Measurements from ENCODE around the gene RHEBL1. TPM values are rescaled to one million over a fixed set of nuclear protein-coding genes. Genes with fewer than 3 reads are reported as not detected.

Gene RHEBL1, protein sequence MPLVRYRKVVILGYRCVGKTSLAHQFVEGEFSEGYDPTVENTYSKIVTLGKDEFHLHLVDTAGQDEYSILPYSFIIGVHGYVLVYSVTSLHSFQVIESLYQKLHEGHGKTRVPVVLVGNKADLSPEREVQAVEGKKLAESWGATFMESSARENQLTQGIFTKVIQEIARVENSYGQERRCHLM
- total RNA-seq (2014; rRNA removed; shearing (Covaris generic)), result 5.1 and 5.2 TPM in 2 replicates
- polyA plus RNA-seq (2015; cell fraction: cytosol; rRNA removed), result 4.6 and 6.0 TPM in 2 replicates
- polyA plus RNA-seq (2015; cell fraction: nucleus; rRNA removed), result 6.6 and 8.1 TPM in 2 replicates

DNA sequence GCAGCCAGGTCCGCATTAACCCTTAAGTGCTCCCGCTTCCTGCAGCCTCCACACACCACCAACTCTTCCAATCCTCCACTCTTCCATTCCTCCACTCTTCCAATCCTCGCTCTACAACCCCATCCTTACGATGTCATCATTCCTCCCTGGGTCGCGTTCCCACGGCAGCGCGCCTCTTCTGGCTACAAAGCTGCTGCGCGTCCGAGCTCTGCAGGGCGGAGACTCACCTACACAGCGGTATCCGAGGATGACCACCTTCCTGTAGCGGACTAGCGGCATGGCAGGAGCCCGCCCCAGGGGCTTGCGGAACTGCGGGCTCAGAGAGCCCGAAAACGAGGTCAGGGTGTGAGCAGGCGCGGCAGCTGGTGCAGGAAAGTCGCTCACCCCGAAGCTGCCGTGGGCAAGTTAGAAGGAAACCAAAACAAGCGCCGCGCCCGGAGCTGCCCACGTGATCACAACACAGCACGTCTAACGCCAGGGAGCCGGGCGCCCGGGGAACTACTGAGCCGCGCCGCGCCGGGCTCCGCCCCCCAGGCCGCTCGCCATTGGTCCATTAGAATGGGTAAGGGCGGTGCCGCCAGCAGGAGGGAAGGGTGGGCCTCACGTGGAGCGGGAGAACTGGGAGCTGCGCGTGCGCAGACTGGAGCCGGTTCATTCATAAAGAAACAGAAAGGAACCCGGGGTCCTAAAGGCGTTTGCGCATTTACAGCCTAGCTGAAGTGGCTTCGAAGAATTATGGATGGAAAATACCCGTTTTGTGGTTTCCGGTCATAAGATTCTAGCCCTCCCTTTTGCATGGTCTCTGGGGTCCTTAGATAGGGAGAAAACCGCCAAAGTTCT is at the start of gene RHEBL1:
Gene RHEBL1 (minus strand): TSS at position 473 of the 840 bp plus-strand sequence. CDS start 194 bp downstream, at position 279.
- DNase-seq (ENCODE audit: low read depth), result peak; percentile 98

DNA sequence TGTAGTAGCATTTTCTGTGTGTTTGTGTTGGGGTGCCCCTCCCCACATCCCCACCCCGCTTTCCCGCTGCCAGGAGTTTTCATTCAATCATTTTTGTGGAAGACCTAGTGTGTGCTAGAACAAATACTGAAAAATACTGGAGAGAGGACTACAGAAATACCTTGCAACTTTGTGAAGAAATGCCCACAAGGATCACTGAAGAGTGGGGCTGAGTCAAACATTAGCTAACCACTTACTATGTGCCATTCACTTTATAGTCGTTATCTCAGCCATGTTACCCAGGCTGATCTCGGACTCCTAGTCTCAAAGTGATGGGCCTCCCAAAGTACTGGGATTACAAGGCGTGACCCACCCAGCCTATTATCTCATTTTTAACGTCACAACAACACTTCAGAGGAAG is 41.4 kb upstream of the RHEBL1 start:
- DNase-seq (ENCODE audit: low read depth), result no peak

DNA sequence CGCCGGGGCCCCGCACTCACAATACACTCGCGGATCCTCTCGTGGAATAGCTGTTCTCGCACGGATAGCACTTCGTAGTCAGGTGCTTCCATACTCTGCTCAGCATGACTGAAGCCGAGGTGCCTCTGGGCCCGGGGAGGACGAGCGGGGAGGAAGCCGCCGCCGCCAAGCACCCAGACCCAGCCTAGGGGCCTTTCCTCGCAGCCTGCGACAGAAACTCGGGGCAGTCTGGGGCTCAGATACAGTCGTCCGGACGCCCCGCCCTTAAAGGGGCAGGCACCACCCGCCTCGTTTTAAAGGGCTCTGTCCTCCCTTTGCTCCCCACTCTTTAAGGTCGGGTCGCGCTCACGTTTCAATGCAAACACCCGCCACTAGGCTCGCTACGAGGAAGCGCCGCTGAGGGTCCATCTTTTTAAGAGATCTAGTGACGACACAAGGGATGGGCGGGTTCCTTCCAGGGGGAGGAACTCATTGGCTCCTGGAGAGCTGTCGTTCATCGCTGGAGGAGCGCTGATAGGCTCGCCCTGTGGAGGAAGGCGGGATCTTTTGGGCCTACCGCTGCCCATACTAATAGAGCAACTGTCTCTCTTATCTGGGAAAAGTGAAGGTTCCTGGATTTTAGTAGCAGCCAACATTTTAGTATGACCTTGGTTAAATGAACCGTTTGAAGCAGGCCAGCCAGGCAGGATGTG is 40.8 kb upstream of the RHEBL1 start, which contains the start of gene LMBR1L:
Gene LMBR1L (minus strand): TSS at position 384 of the 692 bp plus-strand sequence. CDS start 292 bp downstream, at position 92.
- peak; percentile 98 for DNase-seq (ENCODE audit: low read depth)

DNA sequence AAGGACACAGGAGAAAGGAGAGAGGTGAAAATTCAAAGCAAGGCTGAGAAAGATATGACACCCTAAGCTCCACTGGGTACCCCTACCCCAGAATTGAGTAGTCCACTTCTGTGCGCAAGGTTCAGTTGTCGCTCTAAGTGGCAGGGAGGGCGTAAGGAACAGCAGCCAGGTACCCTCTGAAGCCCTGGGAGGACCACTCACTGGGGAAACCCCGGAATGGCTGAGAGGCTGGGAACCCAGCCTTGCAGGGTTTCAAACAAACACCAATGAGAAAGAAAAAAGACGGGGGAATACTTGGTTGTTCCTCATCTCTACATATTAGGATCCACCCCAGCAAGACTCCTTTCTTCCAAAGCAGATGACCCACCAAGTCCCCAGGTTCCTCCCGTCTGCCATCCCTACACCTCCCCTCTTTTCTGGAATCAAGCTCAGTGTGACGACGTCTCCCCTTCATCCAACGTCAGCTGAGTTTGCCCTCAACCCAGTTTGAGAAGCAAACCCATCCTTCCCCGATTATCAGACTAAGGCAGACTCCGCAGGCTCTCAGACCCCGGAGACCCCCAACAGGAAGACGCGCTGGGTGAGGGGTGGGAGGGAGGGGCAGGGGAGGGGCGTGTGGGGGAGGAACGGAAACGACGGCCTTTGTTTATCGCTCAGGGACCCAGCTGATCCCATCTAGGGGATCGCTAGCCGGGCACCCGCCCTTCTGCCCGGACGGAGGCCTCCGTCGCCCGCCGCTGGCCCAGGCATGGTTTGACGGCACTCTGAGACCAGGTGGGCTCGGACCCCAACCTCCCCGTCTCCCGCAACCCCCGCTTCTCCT is 40.1 kb upstream of the RHEBL1 start:
- DNase-seq (ENCODE audit: low read depth), result no peak

DNA sequence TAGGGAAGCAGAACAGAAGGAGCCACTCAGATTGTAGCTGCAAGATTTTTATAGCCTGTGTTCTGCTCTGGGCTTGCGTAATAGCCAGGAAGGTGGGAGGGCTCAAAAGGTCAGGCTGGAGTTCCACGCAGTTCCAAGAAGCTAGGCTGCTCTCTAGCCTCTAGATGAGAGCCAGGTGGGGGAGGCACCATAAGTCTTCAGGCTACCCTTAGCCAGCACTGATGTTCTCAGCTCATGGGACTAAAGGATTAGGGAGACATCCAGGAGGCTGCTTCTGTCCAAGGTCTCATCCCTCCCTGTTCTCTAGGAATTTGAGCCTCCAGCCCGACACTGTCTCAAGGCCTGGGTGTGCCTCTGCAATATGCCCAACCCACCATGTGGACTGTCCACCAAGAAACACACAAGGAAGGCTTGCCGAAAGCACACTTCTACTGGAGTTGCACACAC is 39.2 kb upstream of the RHEBL1 start:
- DNase-seq (ENCODE audit: low read depth), result no peak

DNA sequence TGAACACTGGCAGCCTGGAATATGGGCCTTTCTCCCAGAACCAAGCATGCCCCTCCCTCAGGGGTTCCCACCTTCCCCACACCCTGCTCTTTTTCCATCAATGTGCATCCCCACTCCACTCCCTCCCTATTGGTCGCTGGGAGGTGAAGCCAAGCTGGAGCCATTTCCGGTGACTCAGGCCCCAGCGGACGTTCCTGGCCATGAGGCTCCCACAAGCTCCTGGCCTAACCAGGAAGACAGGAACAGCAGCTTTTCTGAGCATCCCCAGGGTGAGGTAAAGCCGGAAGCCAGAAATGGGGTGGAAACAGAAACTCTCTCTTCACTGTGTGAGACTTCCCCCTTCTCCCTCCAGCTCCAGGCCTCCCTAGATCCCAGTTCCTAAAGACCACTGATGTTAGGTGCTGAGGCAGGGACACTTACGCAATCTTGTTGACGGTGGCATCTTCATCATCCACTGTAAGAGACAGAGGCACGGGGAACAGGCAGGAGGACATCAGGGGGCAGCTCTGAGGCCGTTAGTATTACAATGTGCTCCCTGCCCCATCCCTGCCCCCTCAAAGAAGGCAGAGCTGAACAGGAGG is 35.8 kb upstream of the RHEBL1 start:
- peak; percentile 91 for DNase-seq (ENCODE audit: low read depth)

DNA sequence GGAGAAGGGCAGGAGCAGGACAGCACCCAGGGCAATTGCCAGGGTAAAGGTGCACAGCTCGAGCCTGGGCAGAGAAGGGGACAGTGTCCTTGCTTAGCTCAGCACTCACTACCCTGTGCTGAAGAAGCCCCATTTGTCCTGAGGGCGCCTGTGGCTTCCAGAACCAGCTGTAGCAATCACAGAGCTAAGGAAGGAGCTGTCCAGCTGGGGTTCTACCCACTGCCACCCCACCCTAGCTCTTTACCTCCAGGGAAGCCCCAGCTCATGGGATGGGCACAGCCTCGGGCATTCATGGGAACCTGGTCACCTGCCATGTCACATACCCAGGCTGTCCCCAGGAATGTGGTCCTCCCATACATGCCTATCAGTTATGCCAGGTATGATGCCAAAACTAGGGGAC is 35.0 kb upstream of the RHEBL1 start:
- DNase-seq (ENCODE audit: low read depth), result no peak

DNA sequence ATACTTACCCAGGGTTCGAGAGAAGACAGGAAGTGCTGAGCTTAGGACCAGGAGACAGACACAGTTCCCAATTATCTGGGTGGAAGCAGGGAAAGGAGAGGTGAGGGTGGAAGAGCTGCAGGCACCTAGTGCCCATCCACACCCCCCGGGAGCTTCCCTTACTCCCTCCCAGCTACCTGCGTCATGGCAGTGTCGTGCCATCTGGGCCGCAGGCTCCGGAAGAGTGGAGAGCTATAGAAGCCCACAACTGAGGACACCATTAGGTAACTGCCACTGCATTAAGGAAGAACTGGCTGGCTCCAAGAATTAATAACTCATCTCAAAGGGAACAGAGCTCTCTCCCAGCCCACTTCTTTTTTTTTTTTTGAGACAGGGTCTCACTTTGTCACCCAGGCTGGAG is 30.6 kb upstream of the RHEBL1 start:
- no peak for DNase-seq (ENCODE audit: low read depth)

DNA sequence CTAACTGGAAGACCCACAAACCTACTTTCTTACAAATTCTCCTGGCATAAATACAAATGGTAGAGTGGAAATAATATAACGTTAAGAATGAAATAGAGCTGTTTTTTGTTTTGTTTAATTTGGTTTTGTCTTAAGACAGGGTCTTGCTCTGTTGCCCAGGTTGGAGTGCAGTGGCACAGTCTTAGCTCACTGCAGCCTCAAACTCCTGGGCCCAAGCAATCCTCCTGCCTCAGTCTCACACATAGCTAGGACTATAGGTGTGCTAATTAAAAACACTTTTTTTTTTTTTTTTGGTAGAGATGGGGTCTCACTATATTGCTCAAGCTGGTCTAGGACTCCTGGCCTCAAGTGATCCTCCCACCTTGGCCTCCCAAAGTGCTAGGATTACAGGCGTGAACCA is 28.9 kb upstream of the RHEBL1 start:
- no peak for DNase-seq (ENCODE audit: low read depth)

DNA sequence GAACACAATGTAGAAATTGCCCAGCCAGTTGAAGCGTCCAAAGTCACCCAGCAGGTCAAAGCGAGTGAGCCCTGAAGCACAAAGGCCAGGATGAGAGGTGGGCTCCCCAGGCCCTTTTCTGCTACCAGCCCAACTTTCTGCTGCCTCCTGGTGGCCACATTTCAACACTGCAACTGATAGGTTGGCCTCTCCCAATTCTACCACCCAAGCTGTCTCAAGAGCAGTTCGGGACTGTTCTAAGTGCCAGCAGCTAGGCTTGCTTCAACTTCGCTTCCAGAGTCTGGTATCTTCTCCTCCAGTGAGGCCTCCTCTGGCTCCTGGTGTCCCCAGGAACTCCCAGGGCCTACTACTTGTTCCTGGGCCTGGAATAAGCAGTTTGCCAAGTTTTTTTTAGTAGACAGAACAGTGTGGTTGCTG is 28.3 kb upstream of the RHEBL1 start:
- DNase-seq (ENCODE audit: low read depth), result peak; percentile 57

DNA sequence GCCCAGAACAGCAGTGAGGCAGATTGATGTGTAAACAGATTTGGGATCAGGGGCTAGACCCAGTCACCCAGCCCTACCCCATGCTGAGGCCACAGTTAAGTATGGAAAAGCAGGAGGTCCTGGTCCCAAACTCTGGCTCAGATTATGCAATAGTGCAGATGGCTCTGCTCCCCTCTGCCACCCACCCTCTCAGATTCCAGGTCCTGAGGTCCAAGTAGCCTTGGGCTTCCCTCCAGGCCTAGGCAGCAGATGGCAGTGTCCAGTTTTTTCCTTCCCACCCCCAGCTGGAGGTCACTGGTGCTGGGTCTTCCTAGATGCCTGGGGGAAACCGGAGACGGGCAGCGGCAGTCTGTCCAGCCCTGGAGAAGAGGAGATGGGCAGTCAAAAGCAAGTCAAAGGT is 27.6 kb upstream of the RHEBL1 start:
- DNase-seq (ENCODE audit: low read depth), result no peak

DNA sequence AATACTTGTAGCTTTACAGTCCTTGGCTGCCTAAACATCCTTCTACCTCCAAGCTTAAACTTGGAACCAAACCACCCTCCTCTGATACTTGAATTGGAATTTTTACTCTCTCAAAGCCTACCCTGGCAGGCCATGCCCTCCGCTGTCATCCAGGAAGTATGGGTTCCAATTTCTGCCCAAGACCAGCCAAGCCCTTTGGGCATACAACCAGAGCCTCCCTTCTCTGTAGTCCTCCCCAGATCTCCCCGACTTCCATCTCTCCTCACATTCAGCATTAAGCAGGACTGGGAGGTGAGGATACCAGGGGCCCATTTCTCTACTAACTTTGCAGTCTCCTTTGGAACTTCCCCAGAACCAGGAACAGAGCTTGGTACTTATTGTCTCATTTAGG is 25.2 kb upstream of the RHEBL1 start:
- DNase-seq (ENCODE audit: low read depth), result no peak

DNA sequence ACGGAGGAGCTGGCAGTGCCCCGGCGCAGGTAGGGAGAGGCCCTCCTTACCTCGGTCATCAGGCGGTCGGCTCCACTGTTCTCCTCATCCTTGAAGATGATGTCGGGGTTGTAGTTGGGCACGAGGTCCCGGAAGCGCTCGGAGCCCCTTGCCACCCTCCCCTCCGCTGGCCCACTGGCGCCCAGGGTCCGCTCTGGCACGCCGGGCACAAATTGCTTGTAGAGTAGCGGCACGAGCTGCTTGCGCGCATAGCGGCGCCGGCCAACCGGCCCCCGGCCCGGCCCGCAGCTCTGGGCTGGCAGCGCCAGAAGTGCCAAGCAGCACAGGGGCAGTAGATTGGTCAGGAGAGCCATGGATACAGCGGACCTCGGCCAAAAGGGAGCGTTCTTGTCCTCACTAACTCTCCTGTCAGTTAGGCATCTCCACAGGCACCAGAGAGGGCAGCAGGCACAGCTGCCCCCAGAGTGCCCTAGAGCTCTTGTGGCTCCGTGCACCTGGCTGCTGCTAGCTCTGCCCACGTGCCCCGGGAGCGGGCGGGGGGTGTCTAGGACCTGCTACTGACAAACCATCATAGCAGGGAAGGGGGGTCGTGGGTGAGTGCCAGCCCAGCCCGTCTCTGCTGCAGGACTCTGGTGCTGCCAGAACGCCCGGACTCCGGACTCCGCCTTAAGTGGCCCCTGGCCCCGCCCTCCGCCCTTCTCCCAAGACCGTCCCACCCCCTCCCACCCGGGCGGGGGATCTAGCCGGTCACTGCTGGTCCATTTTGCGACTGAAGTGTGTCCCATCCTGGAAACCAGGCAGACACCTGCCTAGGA is 24.6 kb upstream of the RHEBL1 start, which contains the start of gene DHH:
Gene DHH (minus strand): TSS at position 642 of the 815 bp plus-strand sequence. CDS start 289 bp downstream, at position 353.
- no peak for DNase-seq (ENCODE audit: low read depth)

DNA sequence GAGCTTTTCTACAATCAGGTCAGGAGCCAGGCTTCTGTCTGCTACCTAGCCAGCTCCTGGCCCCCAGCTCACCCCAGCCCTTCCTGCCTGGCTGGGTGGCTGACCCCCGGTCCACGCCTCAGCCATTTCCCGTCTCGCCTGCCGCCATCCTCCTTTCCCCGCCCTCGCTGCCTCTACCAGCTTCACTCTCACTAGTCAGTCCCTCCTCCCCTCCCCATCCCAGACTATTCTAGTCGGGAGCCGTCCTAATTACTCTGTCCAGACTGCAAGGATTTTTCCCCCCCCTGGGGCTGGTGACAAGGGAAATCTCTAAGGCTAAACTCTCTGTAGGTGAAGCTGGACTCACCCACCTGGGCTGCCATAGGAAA is 24.0 kb upstream of the RHEBL1 start:
- no peak for DNase-seq (ENCODE audit: low read depth)

DNA sequence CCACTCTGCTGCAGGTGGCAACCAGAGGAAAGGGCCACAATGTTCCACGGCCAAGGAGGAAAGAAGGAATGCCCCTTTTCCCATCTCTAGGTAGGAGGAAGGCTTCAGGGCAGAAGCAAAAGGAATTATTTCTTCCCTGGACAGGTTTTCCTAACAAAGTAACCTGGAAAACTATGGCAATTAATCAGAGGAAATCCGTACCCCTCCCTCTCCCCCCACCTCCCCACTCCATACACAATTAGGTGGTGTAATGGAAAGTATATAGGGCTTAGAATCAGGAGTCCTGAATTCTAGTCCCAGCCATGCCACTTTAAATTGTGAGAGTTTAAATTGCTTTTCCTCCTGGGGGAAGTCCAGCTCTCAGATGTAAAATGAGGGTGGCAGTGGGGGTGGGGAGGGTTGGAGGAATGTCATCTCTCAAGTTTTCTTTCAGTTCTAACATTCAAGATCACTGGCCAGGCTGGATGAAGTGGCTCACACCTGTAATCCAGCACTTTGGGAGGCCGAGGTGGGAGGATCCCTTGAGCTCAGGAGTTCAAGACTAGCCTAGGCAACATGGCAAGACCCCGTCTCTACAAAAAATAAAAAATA is 23.1 kb upstream of the RHEBL1 start:
- DNase-seq (ENCODE audit: low read depth), result no peak

DNA sequence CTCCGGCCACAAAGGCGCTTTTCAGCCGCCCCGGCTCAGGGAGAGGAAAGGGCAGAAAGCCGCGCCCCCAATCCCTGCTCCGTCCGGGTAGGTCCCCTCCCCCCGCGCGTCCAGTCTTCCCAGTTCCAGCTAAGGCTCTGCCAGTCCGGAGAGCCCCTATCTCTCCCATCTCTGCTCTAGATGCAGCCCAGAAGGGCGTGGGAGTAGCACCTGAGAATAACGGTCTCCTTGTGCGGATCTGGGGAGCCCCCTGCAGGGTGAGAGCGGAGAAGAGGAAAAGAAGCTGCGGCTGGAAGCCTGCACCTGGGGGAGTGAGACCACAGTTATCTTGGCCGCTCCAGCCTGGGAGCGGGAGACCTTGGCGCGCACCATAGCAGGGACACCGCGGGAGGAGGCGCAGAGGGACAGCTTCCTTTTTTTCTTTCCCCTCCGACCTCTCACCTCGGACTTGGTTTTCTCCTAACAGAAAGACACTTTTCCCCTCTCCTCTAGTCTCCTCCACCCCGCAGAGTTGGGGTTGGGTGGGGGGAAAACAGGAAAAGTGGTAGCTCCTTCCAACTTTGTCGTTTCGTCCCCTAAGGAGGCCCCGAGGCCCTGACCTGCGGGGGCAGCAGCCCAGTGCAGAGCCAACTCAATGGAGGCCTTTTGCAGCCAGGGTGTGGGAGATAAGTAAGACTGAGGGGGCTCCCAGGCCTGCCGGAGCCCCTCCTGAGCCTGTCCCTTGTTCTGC is 22.5 kb upstream of the RHEBL1 start:
- peak; percentile 59 for DNase-seq (ENCODE audit: low read depth)

DNA sequence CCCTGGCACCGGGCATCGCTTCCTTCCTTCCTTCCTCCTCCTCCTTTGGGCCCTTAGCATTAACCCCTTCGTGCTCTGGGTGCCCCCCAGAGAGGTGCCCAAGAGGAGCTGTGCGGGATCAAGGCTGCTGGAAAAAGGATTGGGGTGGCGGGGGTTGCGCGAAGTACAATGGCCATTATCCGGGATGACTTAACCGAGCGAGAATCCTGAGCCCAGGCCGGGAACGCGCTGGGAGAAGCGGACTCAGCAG is 22.0 kb upstream of the RHEBL1 start:
- DNase-seq (ENCODE audit: low read depth), result no peak

DNA sequence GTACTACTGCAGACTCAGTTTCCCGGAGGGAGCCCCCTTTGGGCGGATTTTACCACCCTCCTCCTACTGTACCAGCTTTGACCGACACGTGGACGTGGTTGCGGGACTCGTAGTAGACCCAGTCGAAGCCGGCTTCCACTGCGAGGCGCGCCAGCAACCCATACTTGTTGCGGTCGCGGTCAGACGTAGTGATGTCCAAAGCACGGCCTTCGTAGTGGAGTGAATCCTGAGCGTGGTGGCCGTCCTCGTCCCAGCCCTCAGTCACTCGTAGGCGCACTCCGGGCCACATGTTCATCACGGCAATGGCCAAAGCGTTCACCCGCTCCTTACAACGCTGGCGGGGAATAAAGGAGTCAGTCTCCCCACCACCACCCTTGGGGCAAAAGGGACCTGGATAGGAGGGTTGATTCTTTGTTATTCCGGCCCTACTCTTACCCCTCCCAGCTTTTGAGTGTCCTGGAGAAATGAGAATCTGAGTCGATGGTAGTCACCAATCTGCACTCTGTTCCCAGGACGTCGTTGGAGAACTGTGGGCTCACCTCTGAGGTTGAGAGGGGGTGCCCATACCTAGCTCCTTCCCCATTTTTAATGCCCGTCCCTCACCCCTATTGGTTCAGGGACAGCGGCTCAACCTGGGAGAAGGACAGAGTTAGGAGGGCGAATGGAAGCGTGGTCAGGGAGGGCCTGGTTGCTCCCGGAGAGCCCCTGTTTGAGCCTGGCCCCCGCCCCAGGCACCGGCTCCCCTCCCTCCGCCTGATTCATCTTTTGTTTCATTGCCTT is 21.5 kb upstream of the RHEBL1 start:
- DNase-seq (ENCODE audit: low read depth), result no peak

All from HT1080 (cell line).